ENCODE results near the gene USP53. TPM values are rescaled to one million over a fixed set of nuclear protein-coding genes. Genes with fewer than 3 reads are reported as not detected.

Gene USP53
- total and polyA plus RNA-seq, 2 donors (not counting 3 experiments of a cell fraction or from before 2014, with no cell fraction given): 7.8 to 22.8 TPM

DNA sequence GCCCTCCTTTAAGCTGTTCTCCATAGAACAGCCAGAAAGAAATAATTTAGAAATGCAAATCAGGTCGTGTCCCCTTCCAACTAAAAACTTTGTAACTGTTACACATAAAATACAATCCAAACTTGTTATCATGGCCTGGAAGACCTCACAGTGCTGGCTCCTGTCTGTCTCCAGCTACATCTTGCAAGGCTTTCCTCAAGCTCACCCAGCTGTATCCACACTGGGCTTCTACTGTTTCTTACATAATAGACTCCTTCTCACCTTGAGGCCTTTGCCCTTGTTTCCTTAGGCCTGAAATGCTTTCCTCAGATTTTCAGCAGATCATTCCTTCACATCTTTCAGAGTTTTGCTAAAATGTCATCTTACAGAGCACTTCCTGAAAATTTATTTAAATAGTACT is 33.5 kb upstream of the USP53 start:
- no peaks in the 10 kb centered on the region for H3K79me2 ChIP-seq (ENCODE audit: control insufficient read depth, insufficient read depth, low read length)
- no peak for DNase-seq (ENCODE audit: low read depth, low spot score)
- H3K4me1 ChIP-seq (ENCODE audit: control insufficient read depth, extremely low read depth, insufficient read depth, low read length): no peaks in the 10 kb centered on the region
- dilution Hi-C loops (cut with MboI; ENCODE audit: extremely low pct_ligation_motif_present, low sequenced_read_pairs): no loop called here
- POLR2A ChIA-PET: no interaction called here
- no peaks in the 10 kb centered on the region for H3K9me1 ChIP-seq (replicated peaks; ENCODE audit: control insufficient read depth, extremely low read depth, insufficient read depth, low read length)
- CTCF ChIA-PET: interaction anchor here (0.7 kb wide), 1 partner anchor 92 kb away, joined by 3 read pairs; no protein-coding TSS in a partner anchor
- H3K36me3 ChIP-seq (ENCODE audit: control insufficient read depth in 2 of 2, extremely low read depth in 1 of 2, insufficient read depth in 2 of 2, low read length in 2 of 2): no peaks in the 10 kb centered on the region
- no peak overlapping the region for H3K4me2 ChIP-seq (ENCODE audit: insufficient read depth, low read length)
- TF ChIP-seq FOS (IDR thresholded peaks at IDR 0.05; ENCODE audit: borderline replicate concordance, insufficient read depth, low read length) (no peak), POLR2AphosphoS5 (IDR thresholded peaks at IDR 0.05; ENCODE audit: insufficient read depth, low read depth, low read length) (no peak), GATA2 (IDR thresholded peaks at IDR 0.05; ENCODE audit: insufficient read depth, insufficient read length, low read depth, low read length) (no peak), POLR2A (IDR thresholded peaks at IDR 0.05; ENCODE audit: low read depth, low read length) (no peak), EZH2 (IDR thresholded peaks at IDR 0.05; ENCODE audit: borderline replicate concordance, low read depth, low read length, severe bottlenecking) (no peak), MYC (IDR thresholded peaks at IDR 0.05; ENCODE audit: low read depth, low read length) (no peak), CTCF (IDR thresholded peaks at IDR 0.05; ENCODE audit: extremely low read depth in 1 of 2, insufficient read depth in 1 of 2, low read depth in 1 of 2, low read length in 2 of 2) (no peak), JUN (IDR thresholded peaks at IDR 0.05; ENCODE audit: borderline replicate concordance, insufficient read depth, insufficient read length, low read depth) (no peak)
- TF ChIP-seq, protein P1, sequence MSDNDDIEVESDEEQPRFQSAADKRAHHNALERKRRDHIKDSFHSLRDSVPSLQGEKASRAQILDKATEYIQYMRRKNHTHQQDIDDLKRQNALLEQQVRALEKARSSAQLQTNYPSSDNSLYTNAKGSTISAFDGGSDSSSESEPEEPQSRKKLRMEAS (IDR thresholded peaks at IDR 0.05; ENCODE audit: insufficient read depth, insufficient read length): no peak
- no peak overlapping the region for H3K9ac ChIP-seq (replicated peaks; ENCODE audit: extremely low read depth, insufficient read depth, low read length)
- no peak for FAIRE-seq
- no peak overlapping the region for H2AFZ ChIP-seq (ENCODE audit: low read depth, low read length)
- BruUV-seq (replicated peaks): no TSS peak
- H4K20me1 ChIP-seq (replicated peaks; ENCODE audit: control insufficient read depth, extremely low read depth, insufficient read depth, low read length): no peaks in the 10 kb centered on the region
- no peaks in the 10 kb centered on the region for H3K27me3 ChIP-seq (ENCODE audit: control insufficient read depth in 2 of 2, insufficient read depth in 2 of 2, low read length in 2 of 2)
- intact Hi-C loops (cut with micrococcal nuclease): no loop called here
- H3K27ac ChIP-seq (ENCODE audit: insufficient read depth, low read depth, low read length): no peak overlapping the region
- no peaks in the 10 kb centered on the region for H3K9me3 ChIP-seq (replicated peaks; ENCODE audit: control insufficient read depth, insufficient read depth, low read length)
- H3K4me3 ChIP-seq (replicated peaks in 1 of 3; ENCODE audit: insufficient read depth in 1 of 3, low read depth in 1 of 3, low read length in 3 of 3): no peak overlapping the region
